Measurements from ENCODE around the gene YLPM1.

YLPM1 gene

DNA sequence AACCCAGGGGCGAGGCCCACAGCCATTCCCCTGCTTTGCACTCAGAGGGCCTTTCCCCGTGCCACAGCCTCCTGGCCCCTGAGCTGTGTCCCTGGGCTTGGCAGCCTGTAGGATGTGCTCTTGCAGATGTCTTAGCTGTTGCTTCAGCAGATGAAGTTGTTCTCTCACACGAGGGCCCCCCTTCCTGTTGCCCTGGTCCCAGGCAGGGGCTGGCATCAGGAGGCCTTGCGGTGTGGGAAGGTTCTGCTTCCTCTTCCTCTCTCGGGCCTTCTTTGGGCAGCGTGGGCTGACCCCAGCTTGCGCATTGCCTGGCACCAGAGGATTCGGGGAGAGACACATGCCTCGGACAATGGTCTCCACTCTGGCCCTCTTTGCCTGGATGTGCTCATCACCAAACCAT, 100.2 kb downstream of the YLPM1 start:
- TF ChIP-seq USF1 (IDR thresholded peaks at IDR 0.05) (no peak), TCF12 (IDR thresholded peaks at IDR 0.05; ENCODE audit: low read depth) (no peak), EGR1 (IDR thresholded peaks at IDR 0.05) (no peak), FOXM1 (IDR thresholded peaks at IDR 0.05; ENCODE audit: borderline replicate concordance, low read depth) (no peak), TEAD4 (IDR thresholded peaks at IDR 0.05) (no peak)

- TF ChIP-seq ZBTB7A (IDR thresholded peaks at IDR 0.05; ENCODE audit: low read depth) (no peak), USF1 (IDR thresholded peaks at IDR 0.05) (no peak), YY1 (IDR thresholded peaks at IDR 0.05; ENCODE audit: low read depth) (no peak), EGR1 (IDR thresholded peaks at IDR 0.05) (no peak), NFIC (IDR thresholded peaks at IDR 0.05) (no peak), CREB1 (IDR thresholded peaks at IDR 0.05; ENCODE audit: low read depth) (no peak), FOXM1 (IDR thresholded peaks at IDR 0.05; ENCODE audit: borderline replicate concordance, low read depth) (no peak)
These were observed 101.1 kb downstream of the YLPM1 start for GRCh38 chr14:74864198-74864597.

GRCh38 chr14:74865156-74865555, 102.0 kb downstream of the YLPM1 start:
- no peak for TF ChIP-seq ZBTB7A (IDR thresholded peaks at IDR 0.05; ENCODE audit: low read depth)
- TF ChIP-seq RAD21 (IDR thresholded peaks at IDR 0.05; ENCODE audit: low read depth), result no peak
- no peak for TF ChIP-seq EGR1 (IDR thresholded peaks at IDR 0.05)
- TF ChIP-seq, protein P1, sequence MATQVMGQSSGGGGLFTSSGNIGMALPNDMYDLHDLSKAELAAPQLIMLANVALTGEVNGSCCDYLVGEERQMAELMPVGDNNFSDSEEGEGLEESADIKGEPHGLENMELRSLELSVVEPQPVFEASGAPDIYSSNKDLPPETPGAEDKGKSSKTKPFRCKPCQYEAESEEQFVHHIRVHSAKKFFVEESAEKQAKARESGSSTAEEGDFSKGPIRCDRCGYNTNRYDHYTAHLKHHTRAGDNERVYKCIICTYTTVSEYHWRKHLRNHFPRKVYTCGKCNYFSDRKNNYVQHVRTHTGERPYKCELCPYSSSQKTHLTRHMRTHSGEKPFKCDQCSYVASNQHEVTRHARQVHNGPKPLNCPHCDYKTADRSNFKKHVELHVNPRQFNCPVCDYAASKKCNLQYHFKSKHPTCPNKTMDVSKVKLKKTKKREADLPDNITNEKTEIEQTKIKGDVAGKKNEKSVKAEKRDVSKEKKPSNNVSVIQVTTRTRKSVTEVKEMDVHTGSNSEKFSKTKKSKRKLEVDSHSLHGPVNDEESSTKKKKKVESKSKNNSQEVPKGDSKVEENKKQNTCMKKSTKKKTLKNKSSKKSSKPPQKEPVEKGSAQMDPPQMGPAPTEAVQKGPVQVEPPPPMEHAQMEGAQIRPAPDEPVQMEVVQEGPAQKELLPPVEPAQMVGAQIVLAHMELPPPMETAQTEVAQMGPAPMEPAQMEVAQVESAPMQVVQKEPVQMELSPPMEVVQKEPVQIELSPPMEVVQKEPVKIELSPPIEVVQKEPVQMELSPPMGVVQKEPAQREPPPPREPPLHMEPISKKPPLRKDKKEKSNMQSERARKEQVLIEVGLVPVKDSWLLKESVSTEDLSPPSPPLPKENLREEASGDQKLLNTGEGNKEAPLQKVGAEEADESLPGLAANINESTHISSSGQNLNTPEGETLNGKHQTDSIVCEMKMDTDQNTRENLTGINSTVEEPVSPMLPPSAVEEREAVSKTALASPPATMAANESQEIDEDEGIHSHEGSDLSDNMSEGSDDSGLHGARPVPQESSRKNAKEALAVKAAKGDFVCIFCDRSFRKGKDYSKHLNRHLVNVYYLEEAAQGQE (IDR thresholded peaks at IDR 0.05; ENCODE audit: low read depth), result no peak
- TF ChIP-seq EP300 (IDR thresholded peaks at IDR 0.05; ENCODE audit: borderline replicate concordance), result no peak
- no peak for TF ChIP-seq FOXM1 (IDR thresholded peaks at IDR 0.05; ENCODE audit: borderline replicate concordance, low read depth)
- no peak for TF ChIP-seq TAF1 (IDR thresholded peaks at IDR 0.05; ENCODE audit: low read depth)
- TF ChIP-seq YY1 (IDR thresholded peaks at IDR 0.05; ENCODE audit: low read depth), result no peak
- no peak for TF ChIP-seq USF1 (IDR thresholded peaks at IDR 0.05)
- no peak for TF ChIP-seq CEBPB (IDR thresholded peaks at IDR 0.05)
- TF ChIP-seq TEAD4 (IDR thresholded peaks at IDR 0.05), result no peak
- no peak for TF ChIP-seq NFIC (IDR thresholded peaks at IDR 0.05)

- TF ChIP-seq, protein P1 (IDR thresholded peaks at IDR 0.05; ENCODE audit: low read depth), result no peak
- TF ChIP-seq FOXM1 (IDR thresholded peaks at IDR 0.05; ENCODE audit: borderline replicate concordance, low read depth) (no peak), TCF12 (IDR thresholded peaks at IDR 0.05; ENCODE audit: low read depth) (no peak), TAF1 (IDR thresholded peaks at IDR 0.05; ENCODE audit: low read depth) (no peak), NFIC (IDR thresholded peaks at IDR 0.05) (no peak), EP300 (IDR thresholded peaks at IDR 0.05; ENCODE audit: borderline replicate concordance) (no peak), CREB1 (IDR thresholded peaks at IDR 0.05; ENCODE audit: low read depth) (no peak), YY1 (IDR thresholded peaks at IDR 0.05; ENCODE audit: low read depth) (no peak), EGR1 (IDR thresholded peaks at IDR 0.05) (no peak), TEAD4 (IDR thresholded peaks at IDR 0.05) (no peak), ZBTB7A (IDR thresholded peaks at IDR 0.05; ENCODE audit: low read depth) (no peak), CEBPB (IDR thresholded peaks at IDR 0.05) (no peak), USF1 (IDR thresholded peaks at IDR 0.05) (no peak), RAD21 (IDR thresholded peaks at IDR 0.05; ENCODE audit: low read depth) (no peak)
- TF ChIP-seq, protein P2, sequence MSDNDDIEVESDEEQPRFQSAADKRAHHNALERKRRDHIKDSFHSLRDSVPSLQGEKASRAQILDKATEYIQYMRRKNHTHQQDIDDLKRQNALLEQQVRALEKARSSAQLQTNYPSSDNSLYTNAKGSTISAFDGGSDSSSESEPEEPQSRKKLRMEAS (IDR thresholded peaks at IDR 0.05), result no peak
These were observed 103.7 kb downstream of the YLPM1 start for GRCh38 chr14:74866708-74867389.

DNA sequence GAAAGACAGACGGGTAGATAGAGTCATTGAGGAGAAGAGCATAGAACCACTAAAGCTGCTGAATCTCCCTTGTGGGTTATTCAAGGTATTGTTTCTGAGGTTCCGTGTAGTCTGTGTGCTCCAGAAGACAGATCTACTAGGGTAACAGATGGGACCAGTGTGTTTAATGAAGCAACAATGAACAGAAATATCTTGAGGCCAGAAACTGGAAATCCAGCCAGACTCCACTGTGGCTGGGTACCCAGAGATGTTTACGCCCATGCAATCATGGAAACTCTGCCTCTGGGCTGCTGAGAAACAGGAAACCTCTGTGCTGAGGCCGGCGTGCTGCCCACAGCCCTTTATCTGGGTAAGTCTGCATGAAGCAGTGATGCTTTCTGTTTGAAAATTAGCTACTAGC, 104.6 kb downstream of the YLPM1 start:
- TF ChIP-seq, protein P1 (IDR thresholded peaks at IDR 0.05; ENCODE audit: low read depth), result no peak
- no peak for TF ChIP-seq FOXM1 (IDR thresholded peaks at IDR 0.05; ENCODE audit: borderline replicate concordance, low read depth)
- no peak for TF ChIP-seq RAD21 (IDR thresholded peaks at IDR 0.05; ENCODE audit: low read depth)
- TF ChIP-seq ZBTB7A (IDR thresholded peaks at IDR 0.05; ENCODE audit: low read depth), result no peak
- TF ChIP-seq TCF12 (IDR thresholded peaks at IDR 0.05; ENCODE audit: low read depth), result no peak
- no peak for TF ChIP-seq EGR1 (IDR thresholded peaks at IDR 0.05)
- no peak for TF ChIP-seq EP300 (IDR thresholded peaks at IDR 0.05; ENCODE audit: borderline replicate concordance)
- no peak for TF ChIP-seq CREB1 (IDR thresholded peaks at IDR 0.05; ENCODE audit: low read depth)
- no peak for TF ChIP-seq CEBPB (IDR thresholded peaks at IDR 0.05)
- no peak for TF ChIP-seq NFIC (IDR thresholded peaks at IDR 0.05)
- TF ChIP-seq TEAD4 (IDR thresholded peaks at IDR 0.05), result no peak
- no peak for TF ChIP-seq USF1 (IDR thresholded peaks at IDR 0.05)
- TF ChIP-seq, protein P2 (IDR thresholded peaks at IDR 0.05), result no peak
- TF ChIP-seq TAF1 (IDR thresholded peaks at IDR 0.05; ENCODE audit: low read depth), result no peak
- TF ChIP-seq YY1 (IDR thresholded peaks at IDR 0.05; ENCODE audit: low read depth), result no peak

Data from Ishikawa (cell line).